HCT116 (cell line): ENCODE data around the gene SPSB4. TPM values are rescaled to one million over a fixed set of nuclear protein-coding genes. Genes with fewer than 3 reads are reported as not detected.
"Not testable (repeated sequence)": the region's sequence is repeated elsewhere in the genome, so short reads cannot be mapped to it uniquely, and the experiment has no call there.

Experiments
- ATAC-seq: fragments of 200-7000 bp; cut with Tn5 transposase; 2 replicates; pipeline ENCODE4 v1.9.1; 2020; ENCODE audit warnings: mild to moderate bottlenecking, moderate library complexity
- BruUV-seq: library from RNA; stranded (reverse); fragments of 400-500 nt; replicated peaks from 2 replicates; lab custom pipeline; 2021; lab: Mats Ljungman, UMichigan
- CTCF ChIA-PET: fragments of 300-600 bp; sonication (Branson Sonifier 250); formaldehyde crosslinking; loops from one replicate; lab custom pipeline; 2021; ENCODE audit warnings: antibody characterized with exemption; lab: Charles Lee
- POLR2A ChIA-PET: fragments of 300-600, 350-600 bp; sonication (Branson Sonifier 250); formaldehyde crosslinking; loops from one replicate; lab custom pipeline; 2021; ENCODE audit warnings: antibody characterized with exemption; lab: Charles Lee
- RAD21 ChIA-PET, 2 experiments: fragments of 300-600 bp; sonication (Branson Sonifier 250); formaldehyde crosslinking; loops; one replicate each; lab custom pipeline; 2023; ENCODE audit warnings: low total read pairs in 2 of 2; ENCODE audit not compliant: uncharacterized antibody in 2 of 2, unreplicated experiment in 2 of 2, low non-redundant PET in 1 of 2; lab: Charles Lee
- DNase-seq: peaks from one replicate; pipeline ENCODE4 v3.0.0-alpha.2; 2010; ENCODE audit warnings: low read depth, low spot score
- H2AFZ ChIP-seq: fragments of 200-600 bp; shearing (Covaris generic), sonication (generic); 2 replicates; pipeline ENCODE4 v1.6.1; 2017; ENCODE audit warnings: low read depth, mixed run types, mixed read lengths, antibody characterized with exemption, low read length; ENCODE audit not compliant: poor library complexity, severe bottlenecking
- H3K27ac ChIP-seq: 2 replicates; pipeline ENCODE4 v1.5.1; 2012; ENCODE audit warnings: low read depth, low read length
- H3K27me3 ChIP-seq: fragments of 200-600 bp; sonication (generic); 2 replicates; pipeline ENCODE4 v1.6.1; 2016; ENCODE audit warnings: mixed run types, low read length, mixed read lengths; ENCODE audit not compliant: insufficient read depth
- H3K36me3 ChIP-seq, 2 experiments: fragments of 200-500 bp in 1 of 2; fragments of 200-600 bp in 1 of 2; sonication (Bioruptor generic) in 1 of 2; sonication (generic) in 1 of 2; 2 replicates each; pipeline versions ENCODE4 v1.5.1 to v1.6.1; 2014 to 2016; ENCODE audit warnings: low read length in 2 of 2, inconsistent platforms in 1 of 2, mixed read lengths in 1 of 2, mixed run types in 1 of 2; ENCODE audit not compliant: insufficient read depth in 2 of 2, control insufficient read depth in 1 of 2
- H3K4me1 ChIP-seq, 2 experiments: fragments of 200-600 bp in 1 of 2; sonication (generic) in 1 of 2; 2 replicates each; pipeline versions ENCODE4 v1.5.1 to v1.6.1; 2012 to 2017; ENCODE audit warnings: low read length in 2 of 2, inconsistent platforms in 1 of 2, mild to moderate bottlenecking in 1 of 2, mixed read lengths in 1 of 2, mixed run types in 1 of 2, moderate library complexity in 1 of 2; ENCODE audit not compliant: insufficient read depth in 2 of 2, control insufficient read depth in 1 of 2
- H3K4me2 ChIP-seq: fragments of 200-600 bp; sonication (generic); 2 replicates; pipeline ENCODE4 v1.6.1; 2017; ENCODE audit warnings: mixed run types, low read length, mixed read lengths
- H3K4me3 ChIP-seq, 2 experiments: fragments of 200-600 bp in 1 of 2; sonication (generic) in 1 of 2; replicated peaks in 1 of 2; 2 replicates each; pipeline ENCODE4 v1.5.1; 2011 to 2016; ENCODE audit warnings: low read length in 2 of 2, control low read depth in 1 of 2, low read depth in 1 of 2, mild to moderate bottlenecking in 1 of 2, mixed read lengths in 1 of 2, mixed run types in 1 of 2
- H3K79me2 ChIP-seq: fragments of 200-600 bp; sonication (generic); 2 replicates; pipeline ENCODE4 v1.6.1; 2017; ENCODE audit warnings: mild to moderate bottlenecking, mixed run types, low read length, moderate library complexity, mixed read lengths; ENCODE audit not compliant: insufficient read depth
- H3K9ac ChIP-seq: fragments of 200-600 bp; sonication (generic); 2 replicates; pipeline ENCODE4 v1.6.1; 2016; ENCODE audit warnings: low read length, mixed read lengths
- H3K9me2 ChIP-seq: fragments of 200-600 bp; sonication (generic), shearing (Covaris generic); 2 replicates; pipeline ENCODE4 v1.6.1; 2017; ENCODE audit warnings: mixed run types, mild to moderate bottlenecking, moderate library complexity; ENCODE audit not compliant: insufficient read depth
- H3K9me3 ChIP-seq, 2 experiments: fragments of 200-500 bp in 1 of 2; fragments of 200-600 bp in 1 of 2; sonication (Bioruptor generic) in 1 of 2; sonication (generic) in 1 of 2; 2 replicates each; pipeline ENCODE4 v1.6.1; 2014 to 2017; ENCODE audit warnings: low read length in 2 of 2, mixed read lengths in 2 of 2, inconsistent platforms in 1 of 2, low read depth in 1 of 2, mild to moderate bottlenecking in 1 of 2, mixed run types in 1 of 2, moderate library complexity in 1 of 2; ENCODE audit not compliant: control insufficient read depth in 1 of 2, insufficient read depth in 1 of 2
- H4K20me1 ChIP-seq: fragments of 200-600 bp; sonication (generic), shearing (Covaris generic); 2 replicates; pipeline ENCODE4 v1.6.1; 2017; ENCODE audit warnings: mixed run types, mild to moderate bottlenecking, moderate library complexity; ENCODE audit not compliant: insufficient read depth
- CEBPB ChIP-seq: IDR thresholded peaks from 2 replicates; pipeline ENCODE4 v1.6.1; 2012; ENCODE audit warnings: low read depth
- ELF1 ChIP-seq: IDR thresholded peaks from 2 replicates; pipeline ENCODE4 v1.6.1; 2012; ENCODE audit warnings: low read depth, borderline replicate concordance
- EZH2phosphoT487 ChIP-seq: fragments of 200-600 bp; IDR thresholded peaks from 2 replicates; pipeline ENCODE4 v1.6.1; 2018; ENCODE audit warnings: antibody characterized with exemption, borderline replicate concordance
- FOSL1 ChIP-seq: IDR thresholded peaks from 2 replicates; pipeline ENCODE4 v1.6.1; 2012; ENCODE audit warnings: low read depth
- MAX ChIP-seq: IDR thresholded peaks from 2 replicates; pipeline ENCODE4 v1.6.1; 2012
- POLR2AphosphoS5 ChIP-seq: IDR thresholded peaks from 2 replicates; pipeline ENCODE4 v1.6.1; 2011; ENCODE audit warnings: mild to moderate bottlenecking, low read depth, low read length, moderate library complexity
- RAD21 ChIP-seq: IDR thresholded peaks from 2 replicates; pipeline ENCODE4 v1.6.1; 2012; ENCODE audit warnings: low read depth, mild to moderate bottlenecking
- TCF7L2 ChIP-seq: IDR thresholded peaks from 2 replicates; pipeline ENCODE4 v1.7.0; 2011; ENCODE audit warnings: borderline replicate concordance, inconsistent platforms; ENCODE audit not compliant: insufficient read depth, insufficient read length; ENCODE audit errors: extremely low read depth
- YY1 ChIP-seq: IDR thresholded peaks from 2 replicates; pipeline ENCODE4 v1.6.1; 2011; ENCODE audit warnings: low read length, low read depth, moderate library complexity, mild to moderate bottlenecking; ENCODE audit not compliant: insufficient replicate concordance; ENCODE audit errors: extremely low read depth
- ZBTB33 ChIP-seq: IDR thresholded peaks from 2 replicates; pipeline ENCODE4 v1.6.1; 2011; ENCODE audit warnings: mild to moderate bottlenecking, low read length, moderate library complexity; ENCODE audit not compliant: insufficient replicate concordance; ENCODE audit errors: extremely low read depth
- ZNF274 ChIP-seq: fragments of 200-500 bp; sonication (Bioruptor generic); IDR thresholded peaks from 2 replicates; pipeline ENCODE4 v1.6.1; 2014; ENCODE audit warnings: mild to moderate bottlenecking, low read depth, low read length, inconsistent platforms
- intact Hi-C: fragments of 100-400 bp; cut with micrococcal nuclease; formaldehyde crosslinking; loops from 2 replicates; pipeline ENCODE4 v1.10.0; 2022
- total RNA-seq: library from RNA; stranded (reverse); gene quantifications from one replicate; pipeline ENCODE4 v1.2.1, GENCODE V29; 2021; ENCODE audit not compliant: unreplicated experiment

The SPSB4 gene
- total RNA-seq, 1 experiment from 2014 or later = 0.57 TPM

DNA sequence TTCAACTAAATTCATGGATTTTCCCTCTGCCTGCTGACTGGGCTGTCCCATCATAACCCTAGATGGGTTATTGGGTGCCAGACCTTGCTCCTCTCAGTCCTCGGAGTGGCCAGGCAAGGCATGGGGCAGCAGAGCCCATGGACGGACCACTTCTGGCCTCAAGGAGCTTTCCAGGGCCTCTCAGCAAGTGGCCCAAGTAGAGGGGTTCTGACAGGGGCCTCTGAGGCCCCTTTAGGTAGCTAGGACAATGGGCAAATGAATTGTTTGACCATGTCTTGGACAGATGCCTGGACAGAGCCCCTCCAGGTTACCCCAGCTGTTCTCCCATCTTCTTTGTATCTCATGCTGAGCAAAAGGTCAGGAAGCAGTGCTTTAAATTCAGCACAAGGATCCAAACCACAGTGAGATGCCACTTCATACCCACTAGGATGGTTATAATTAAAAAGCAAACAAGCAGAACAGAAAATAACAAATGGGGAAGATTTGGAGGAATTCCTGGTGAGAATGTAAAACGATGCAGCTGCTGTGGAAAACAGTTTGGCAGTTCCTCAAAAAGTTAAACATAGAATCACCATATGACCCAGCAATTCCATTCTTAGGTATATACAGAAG, 61.6 kb downstream of the SPSB4 start:
- Histone ChIP-seq H3K27ac (no peak overlapping the region), H3K9me2 (no peaks in the 10 kb centered on the region), H3K4me2 (no peak overlapping the region), H3K36me3 (no peaks in the 10 kb centered on the region), H3K4me3 (no peak overlapping the region), H3K27me3 (no peaks in the 10 kb centered on the region), H3K4me1 (no peaks in the 10 kb centered on the region), H3K79me2 (no peaks in the 10 kb centered on the region), H3K9ac (no peak overlapping the region), H2AFZ (no peak overlapping the region), H4K20me1 (no peaks in the 10 kb centered on the region), H3K9me3 (peaks cover 0 to 3% of the 10 kb centered on the region in 2 experiments; a peak in 1 of 4 replicates)
- ATAC-seq (no peak), DNase-seq (no peak)
- POLR2A ChIA-PET = no interaction called here
- intact Hi-C loops = no loop called here
- CTCF ChIA-PET = no interaction called here
- RAD21 ChIA-PET = interaction anchor here in 1 of 2 experiments (0.7 kb wide), 1 partner anchor 11 kb away, joined by 3 read pairs; no protein-coding TSS in a partner anchor
- no peak for TF ChIP-seq YY1
- TF ChIP-seq MAX = no peak
- no peak for TF ChIP-seq TCF7L2
- TF ChIP-seq ZNF274 = no peak
- TF ChIP-seq POLR2AphosphoS5 = no peak
- TF ChIP-seq CEBPB = no peak
- TF ChIP-seq FOSL1 = no peak
- TF ChIP-seq ZBTB33 = no peak
- no peak for TF ChIP-seq EZH2phosphoT487
- TF ChIP-seq RAD21 = no peak
- TF ChIP-seq ELF1 = no peak
- no TSS peak for BruUV-seq

DNA sequence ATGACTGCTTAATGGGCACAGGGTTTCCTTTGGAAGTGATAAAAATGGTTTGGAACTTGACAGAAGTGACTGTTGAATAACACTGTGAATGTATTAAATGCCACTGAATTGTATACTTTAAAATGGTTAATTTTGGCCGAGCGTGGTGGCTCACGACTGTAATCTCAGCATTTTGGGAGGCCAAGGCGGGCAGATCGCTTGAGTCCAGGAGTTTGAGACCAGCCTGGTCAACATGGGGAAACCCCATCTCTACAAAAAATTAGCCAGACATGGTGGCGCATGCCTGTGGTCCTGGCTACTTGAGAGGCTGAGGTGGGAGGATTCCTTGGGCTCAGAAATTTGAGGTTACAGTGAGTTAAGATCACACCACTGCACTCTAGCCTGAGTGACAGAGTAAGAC, 62.5 kb downstream of the SPSB4 start:
- H3K79me2 ChIP-seq, H2AFZ ChIP-seq, ATAC-seq, BruUV-seq, H3K4me3 ChIP-seq, H3K9ac ChIP-seq, DNase-seq, H3K27me3 ChIP-seq, H3K36me3 ChIP-seq, H3K9me2 ChIP-seq, H3K9me3 ChIP-seq, POLR2A ChIA-PET, H4K20me1 ChIP-seq, H3K4me1 ChIP-seq, intact Hi-C loops, H3K4me2 ChIP-seq, RAD21 ChIA-PET, H3K27ac ChIP-seq: not testable (repeated sequence)
- CTCF ChIA-PET = interaction anchor here (2.6 kb wide), 1 partner anchor 8 kb away, joined by 25 read pairs; no protein-coding TSS in a partner anchor
